Heart left ventricle (tissue), 16 donors: ENCODE measurements around the gene COL23A1. TPM values are rescaled to one million over a fixed set of nuclear protein-coding genes. Genes with fewer than 3 reads are reported as not detected.

Source experiments
- ATAC-seq, 4 donors: fragments of 200-7000 bp; cut with Tn5 transposase; one replicate each; pipeline ENCODE4 v1.9.1; 2020 to 2022; ENCODE audit warnings: moderate library complexity in 4 of 4, mild to moderate bottlenecking in 3 of 4, moderate number of reproducible peaks in 1 of 4
- DNase-seq, 5 donors: peaks; one replicate each; pipeline ENCODE4 v3.0.0-alpha.2; 2020
- H3K27ac ChIP-seq, 12 donors: fragments of 200-600 bp; sonication (generic) in 4 of 12; one replicate each; pipeline versions ENCODE4 v1.5.0 to v1.8.0; 2016 to 2022; ENCODE audit warnings: mild to moderate bottlenecking in 2 of 12
- H3K27me3 ChIP-seq, 9 donors: fragments of 200-600 bp; sonication (generic) in 2 of 9; one replicate each; pipeline versions ENCODE4 v1.5.1 to v1.8.0; 2016 to 2022; ENCODE audit warnings: mild to moderate bottlenecking in 3 of 9
- H3K36me3 ChIP-seq, 9 donors: fragments of 200-600 bp; sonication (generic) in 2 of 9; one replicate each; pipeline versions ENCODE4 v1.5.0 to v1.8.0; 2018 to 2022; ENCODE audit warnings: mild to moderate bottlenecking in 2 of 9
- H3K4me1 ChIP-seq, 12 donors: fragments of 200-600 bp; sonication (generic) in 4 of 12; one replicate each; pipeline versions ENCODE4 v1.5.0 to v1.8.0; 2016 to 2022; ENCODE audit warnings: mild to moderate bottlenecking in 3 of 12
- H3K4me3 ChIP-seq, 12 donors: fragments of 200-600 bp; sonication (generic) in 4 of 12; one replicate each; pipeline versions ENCODE4 v1.5.0 to v1.8.0; 2017 to 2022; ENCODE audit warnings: mild to moderate bottlenecking in 9 of 12, moderate library complexity in 4 of 12
- H3K9me3 ChIP-seq, 12 donors: fragments of 200-600 bp; sonication (generic) in 4 of 12; one replicate each; pipeline versions ENCODE4 v1.5.0 to v1.8.0; 2016 to 2022; ENCODE audit warnings: mild to moderate bottlenecking in 1 of 12
- CTCF ChIP-seq, 12 donors: fragments of 200-600 bp; sonication (generic) in 4 of 12; IDR thresholded peaks; one replicate each; pipeline versions ENCODE4 v1.5.0 to v1.8.0; 2018 to 2022; ENCODE audit warnings: antibody characterized with exemption in 12 of 12, mild to moderate bottlenecking in 5 of 12
- POLR2A ChIP-seq, 2 donors: fragments of 450-650 bp; IDR thresholded peaks; one replicate each; pipeline ENCODE4 v1.6.1; 2017; ENCODE audit warnings: antibody characterized with exemption in 2 of 2, mild to moderate bottlenecking in 2 of 2, moderate library complexity in 2 of 2
- WGBS, 4 donors: extraction: QIAGEN DNeasy Blood & Tissue Kit in 2 of 4; methylation state at CpG; one replicate each; pipeline versions ENCODE4 v1.1.5 to v1.1.7; 2013 to 2018; 5-methylcytosine and 5-hydroxymethylcytosine counted together
- intact Hi-C, 10 donors: fragments of 100-400 bp; cut with DNase I; formaldehyde crosslinking; loops; one replicate each; pipeline versions ENCODE4 v1.11.1 to v1.14.2; 2022
- polyA plus RNA-seq, 2 donors: library from polyadenylated mRNA; stranded (reverse); fragments of 200-250 nt; gene quantifications; one replicate each; pipeline ENCODE4 v1.2.3, GENCODE V29; 2013
- total RNA-seq, 9 donors: library from RNA; depleted of rRNA in 2 of 9; stranded (reverse); fragments of >200 nt in 2 of 9; fragmentation: NEBNext Ultra II Directional in 3 of 9; extraction: Animal tissue kit (Norgen Biotek cat#: 25700) in 3 of 9; gene quantifications; one replicate each; pipeline versions ENCODE4 v1.1.0 to v1.2.4, GENCODE V29; 2016 to 2023
- donor health status: ischemic (EF 13 %, LVEDD 7.1; RV severe dilation, severe dysfunction).
- donor health status: healthy with polysubstance abuse.
- donor health status: DM: no; HTN: yes; CAD: no.
- donor health status: DM: no; HTN: no; CAD: no.
- donor health status: ischemic (EF 25% LVEDD 6.9; RV normal size, moderate dysfunction).
- donor health status: ischemic (EF 25% LVEDD 5.7; RV mildly dilated, moderate dysfunction).
- donor health status: healthy.
- donor health status: DM: yes; HTN: yes; CAD: no.
- donor health status: ischemic (EF 35%, LVEDD 5.7; RV mildly dilated, moderate dysfunction).
- donor health status: nonischemic (EF 11% LVEDD 7.7; RV severe dilation, severe dysfunction).
- donor health status: DM: yes; HTN: yes; CAD: no.
- donor health status: PGD.
- donor health status: ischemic (EF 29% LVEDD 5.4; RV normal size, mild dysfunction).
- donor health status: nonischemic (EF 23%, LVEDD 6.1; RV moderate dilation, normal function).

COL23A1 gene
- total and polyA plus RNA-seq, 11 donors: 6.0 to 33.0 (median 18.8) TPM

DNA sequence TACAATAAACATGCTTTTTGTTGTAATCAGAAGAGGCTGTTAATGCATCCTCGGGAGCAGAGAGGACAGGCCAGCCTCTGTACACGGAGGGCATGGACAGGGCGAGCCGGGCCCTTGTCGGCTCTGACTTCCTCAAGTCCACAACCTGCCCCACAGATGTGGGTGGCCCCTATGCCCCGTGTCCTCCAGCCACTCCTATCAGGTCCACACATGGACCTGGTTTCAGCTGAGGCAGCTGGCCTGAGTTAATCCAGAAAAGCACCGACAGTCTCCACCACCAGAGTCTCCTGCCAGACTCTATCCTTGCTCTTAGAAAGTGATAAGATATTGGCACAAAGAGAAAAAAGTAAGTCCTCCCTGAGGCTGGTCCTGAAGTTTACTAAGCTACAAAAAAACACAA lies 305.2 kb downstream of the COL23A1 start:
- Histone ChIP-seq H3K27ac (peak overlapping the region in 8 of 12 donors; percentile 23 to 64 (median 44)), H3K36me3 (no peaks in the 10 kb centered on the region), H3K9me3 (peaks cover 0 to 12% (median 6%) of the 10 kb centered on the region in 12 donors), H3K27me3 (peaks cover 0 to 15% (median 0%) of the 10 kb centered on the region in 9 donors), H3K4me3 (no peak overlapping the region), H3K4me1 (peaks cover 0 to 19% (median 3%) of the 10 kb centered on the region in 12 donors)
- ATAC-seq: peak; percentile 7 to 55 (median 42)
- intact Hi-C loops: loop anchor here in 7 of 10 donors (2.0 to 10.0 kb wide), 13 partner anchors 44 to 560 kb away; no protein-coding TSS in a partner anchor
- peak in 2 of 5 donors; percentile 37 to 44 for DNase-seq
- TF ChIP-seq POLR2A (IDR thresholded peaks at IDR 0.05): no peak
- no peak for TF ChIP-seq CTCF (IDR thresholded peaks at IDR 0.05)
- 17 to 37% (median 35%) methylated on average over 7 of the region's 7 CpGs for WGBS, 4 donors

GRCh38 chr5:178284093-178284675 lies 306.0 kb downstream of the COL23A1 start:
- Histone ChIP-seq H3K36me3 (no peaks in the 10 kb centered on the region), H3K4me3 (no peak overlapping the region), H3K27me3 (peaks cover 0 to 9% (median 0%) of the 10 kb centered on the region in 9 donors), H3K4me1 (peaks cover 0 to 23% (median 3%) of the 10 kb centered on the region in 12 donors), H3K27ac (peak overlapping the region in 2 of 12 donors; percentile 39 to 51), H3K9me3 (peaks cover 0 to 12% (median 6%) of the 10 kb centered on the region in 12 donors)
- TF ChIP-seq POLR2A (IDR thresholded peaks at IDR 0.05) (no peak), CTCF (IDR thresholded peaks at IDR 0.05) (peak in 10 of 12 donors; percentile 12 to 71 (median 42))
- WGBS, 4 donors: 48 to 51% (median 49%) methylated on average over 3 of the region's 3 CpGs
- intact Hi-C loops: loop anchor here in 7 of 10 donors (2.0 to 10.0 kb wide), 12 partner anchors 45 to 561 kb away; no protein-coding TSS in a partner anchor
- ATAC-seq (no peak), DNase-seq (no peak)

- TF ChIP-seq CTCF (IDR thresholded peaks at IDR 0.05): no peak
- TF ChIP-seq POLR2A (IDR thresholded peaks at IDR 0.05): no peak
- peaks cover 0 to 9% (median 0%) of the 10 kb centered on the region in 9 donors for H3K27me3 ChIP-seq
- DNase-seq: no peak
- H3K27ac ChIP-seq: no peak overlapping the region
- no peak for ATAC-seq
- WGBS, 4 donors: 86 to 90% (median 88%) methylated on average over 3 of the region's 3 CpGs
- intact Hi-C loops: loop anchor here in 7 of 10 donors (5.0 to 10.0 kb wide), 11 partner anchors 141 to 561 kb away; no protein-coding TSS in a partner anchor
- no peaks in the 10 kb centered on the region for H3K36me3 ChIP-seq
- peaks cover 0 to 12% (median 6%) of the 10 kb centered on the region in 12 donors for H3K9me3 ChIP-seq
- H3K4me1 ChIP-seq: peaks cover 0 to 23% (median 3%) of the 10 kb centered on the region in 12 donors
- H3K4me3 ChIP-seq: no peak overlapping the region
Measured at GRCh38 chr5:178283520-178283919, 306.7 kb downstream of the COL23A1 start.

DNA sequence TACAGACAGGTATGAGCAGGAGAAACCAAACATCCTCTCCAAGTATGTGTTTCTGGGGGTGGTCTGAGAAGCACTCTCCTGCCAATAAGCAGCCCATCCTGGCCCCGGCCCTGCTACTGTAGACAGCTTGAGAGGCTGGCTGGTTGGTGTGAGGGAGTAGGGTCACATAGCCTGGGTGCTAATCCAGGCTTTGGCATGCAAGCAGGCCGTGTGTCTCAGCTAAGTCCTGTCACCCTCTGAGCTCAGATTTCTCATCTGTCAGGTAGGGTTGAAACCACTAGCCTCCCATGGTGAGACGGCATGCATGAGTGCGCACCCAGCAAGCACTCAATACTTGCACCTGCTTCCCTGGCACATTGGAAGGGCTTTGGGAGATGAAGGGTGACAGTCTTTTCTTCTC lies 307.8 kb downstream of the COL23A1 start:
- no peak for DNase-seq
- intact Hi-C loops: loop anchor here in 7 of 10 donors (5.0 to 10.0 kb wide), 11 partner anchors 142 to 562 kb away; no protein-coding TSS in a partner anchor
- WGBS, 4 donors: 87 to 94% (median 89%) methylated on average over 4 of the region's 4 CpGs

More for the DNA sequence above, 307.8 kb downstream of the COL23A1 start:
- peaks cover 0 to 12% (median 6%) of the 10 kb centered on the region in 12 donors for H3K9me3 ChIP-seq
- no peak overlapping the region for H3K27ac ChIP-seq
- no peak for ATAC-seq
- no peak for TF ChIP-seq CTCF (IDR thresholded peaks at IDR 0.05)
- H3K27me3 ChIP-seq: peaks cover 0 to 2% (median 0%) of the 10 kb centered on the region in 9 donors
- H3K36me3 ChIP-seq: no peaks in the 10 kb centered on the region
- peaks cover 0 to 23% (median 3%) of the 10 kb centered on the region in 12 donors for H3K4me1 ChIP-seq
- no peak overlapping the region for H3K4me3 ChIP-seq
